G401.6 (cell line): ENCODE data around the gene OR8K3.

Experiments used
- FAIRE-seq: peaks from 2 replicates; lab custom pipeline; 2012; peaks lifted over from hg19 to GRCh38; lab: Jason Lieb, UNC

Gene OR8K3

GRCh38 chr11:56314844-56315243, at the start of gene OR8K3:
Gene OR8K3, plus strand, starts transcription at chr11:56315144. Its CDS starts 3,163 bp downstream, at chr11:56318307.
- no peak for FAIRE-seq

DNA sequence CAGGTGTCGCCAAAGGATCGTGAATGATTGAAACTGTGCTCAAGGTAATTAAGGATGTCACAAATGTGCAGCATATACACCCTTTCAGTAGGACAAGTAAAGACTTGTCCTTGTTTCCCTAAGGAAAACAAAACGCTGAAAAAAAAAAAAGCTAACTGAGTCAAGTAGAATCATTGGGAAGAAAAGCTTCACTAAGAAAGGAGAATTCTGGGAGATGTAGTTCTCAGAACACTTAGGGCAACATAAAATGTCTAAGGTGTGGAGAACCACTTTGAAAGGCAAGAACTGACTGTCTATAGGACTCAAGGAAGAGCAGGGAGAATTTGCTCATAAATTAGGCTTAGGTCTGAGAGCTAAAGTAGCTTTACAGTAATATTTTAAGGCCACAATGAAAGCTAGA, 43.9 kb upstream of the OR8K3 start:
- no peak for FAIRE-seq

DNA sequence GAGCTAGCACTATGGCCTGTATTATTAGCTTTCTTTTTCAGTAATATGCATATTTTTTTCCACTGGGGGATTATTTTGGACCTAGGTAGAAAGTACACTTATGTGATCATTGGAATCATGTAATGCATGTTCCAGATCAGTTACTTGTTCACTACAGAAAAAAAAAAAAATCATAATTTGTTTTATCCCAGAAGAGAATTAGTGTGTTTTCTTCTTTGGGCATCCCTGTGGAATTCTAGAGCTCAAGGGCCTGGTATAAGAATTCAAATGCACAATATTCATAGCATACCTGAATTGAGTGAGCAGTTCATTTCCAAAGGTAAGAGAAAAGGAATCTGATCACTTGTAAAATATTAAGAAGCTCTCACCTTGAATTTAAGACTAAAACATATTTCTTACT, 41.1 kb upstream of the OR8K3 start, which contains the start of gene OR5T1:
Gene OR5T1, plus strand, starts transcription at position 301 of the 400 bp plus-strand sequence. CDS start 1,485 bp downstream, outside the sequence.
- no peak for FAIRE-seq

GRCh38 chr11:56292154-56292553, 22.8 kb upstream of the OR8K3 start, which contains the start of gene OR8H1:
Gene OR8H1, minus strand, starts transcription at chr11:56292254. Its CDS starts 1,192 bp downstream, at chr11:56291062.
- FAIRE-seq: no peak

DNA sequence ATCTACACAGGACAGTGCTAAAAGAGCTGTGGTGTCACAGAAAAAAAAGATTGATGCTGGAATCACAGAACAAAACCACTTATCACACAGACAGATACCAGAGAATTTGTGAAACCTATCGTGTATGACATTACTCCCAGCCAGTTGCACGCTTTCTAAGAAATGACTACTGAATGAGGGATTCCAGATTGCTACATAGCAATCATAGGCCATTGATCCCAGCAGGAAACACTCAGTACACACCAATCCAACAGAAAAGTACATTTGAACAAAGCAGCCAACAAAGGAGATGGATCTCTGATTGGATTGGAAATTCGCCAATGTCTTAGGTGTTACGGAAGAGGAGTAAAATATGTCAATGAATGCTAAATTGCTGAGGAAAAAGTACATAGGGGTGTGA, 18.0 kb upstream of the OR8K3 start:
- FAIRE-seq: no peak

DNA sequence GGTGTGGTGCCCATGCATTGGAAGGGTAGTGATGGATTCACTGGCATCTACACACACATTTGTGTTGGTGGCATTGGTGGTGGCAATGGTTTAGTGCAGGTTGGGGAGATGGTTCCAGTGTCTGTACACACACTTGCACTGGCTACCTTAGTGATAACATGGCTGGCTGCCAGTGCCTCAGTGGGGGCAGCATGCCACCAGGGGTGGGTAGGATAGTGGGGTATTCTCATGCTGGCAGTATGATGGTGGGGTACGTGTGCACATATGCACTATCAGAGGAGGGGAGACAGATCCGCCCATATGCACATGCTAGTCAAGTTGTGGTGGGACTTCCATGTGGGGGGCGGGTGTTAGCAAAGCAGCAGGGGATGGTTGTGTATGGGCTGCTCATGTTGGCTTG, 7.1 kb upstream of the OR8K3 start:
- FAIRE-seq: no peak

- FAIRE-seq: no peak
Measured at GRCh38 chr11:56331861-56332491, 17.0 kb downstream of the OR8K3 start.

- FAIRE-seq: no peak
Measured at GRCh38 chr11:56333156-56333555, 18.2 kb downstream of the OR8K3 start.

DNA sequence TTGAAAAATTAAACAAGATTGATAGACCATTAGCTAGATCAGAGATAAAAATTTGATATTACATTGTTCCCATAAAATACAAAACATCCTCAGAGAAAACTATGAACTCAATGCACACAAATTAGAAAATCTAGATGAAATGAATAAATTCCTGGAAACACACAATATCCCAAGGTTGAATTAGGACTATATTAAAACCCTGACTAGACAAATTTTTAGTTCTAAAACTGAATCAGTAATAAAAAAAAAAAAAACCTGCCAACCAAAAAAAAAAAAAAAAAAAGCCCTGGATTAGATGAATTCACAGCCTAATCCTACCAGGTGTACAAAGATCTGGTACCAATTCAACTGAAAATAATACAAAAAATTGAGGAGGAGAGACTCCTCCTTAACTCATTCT, 25.3 kb downstream of the OR8K3 start:
- FAIRE-seq: no peak

- no peak for FAIRE-seq
Measured at GRCh38 chr11:56345739-56346138, 30.8 kb downstream of the OR8K3 start, which contains the start of gene OR8K1. Gene OR8K1, plus strand, starts transcription at chr11:56346039. Its CDS starts 0 bp downstream, at chr11:56346039.

DNA sequence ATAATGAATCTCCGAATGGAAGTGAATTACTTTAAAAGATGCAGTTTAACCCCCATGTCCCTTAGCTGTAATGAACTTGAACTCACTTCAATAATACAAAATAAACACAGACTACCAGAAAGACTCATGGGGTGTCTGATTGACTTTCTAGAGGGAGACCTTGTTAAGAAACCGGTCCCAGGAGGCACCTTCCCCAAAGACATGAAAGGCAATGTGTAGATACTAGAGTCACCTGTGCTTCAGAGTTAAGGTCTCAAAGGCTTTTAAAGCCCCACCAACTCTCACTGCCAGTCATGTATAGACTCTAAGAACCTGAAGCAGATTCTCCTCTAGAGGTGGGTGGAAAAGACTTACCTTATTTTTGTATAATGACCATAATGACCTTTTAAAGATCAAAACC, 39.0 kb downstream of the OR8K3 start, which contains the start of gene OR8J1:
Gene OR8J1, plus strand, starts transcription at position 301 of the 400 bp plus-strand sequence. CDS start 5,956 bp downstream, outside the sequence.
- FAIRE-seq: no peak
